ENCODE measurements around the gene CTSL. TPM values are rescaled to one million over a fixed set of nuclear protein-coding genes. Genes with fewer than 3 reads are reported as not detected.

Gene CTSL
- total RNA-seq, 1 experiment from 2014 or later = 32.2 TPM

DNA sequence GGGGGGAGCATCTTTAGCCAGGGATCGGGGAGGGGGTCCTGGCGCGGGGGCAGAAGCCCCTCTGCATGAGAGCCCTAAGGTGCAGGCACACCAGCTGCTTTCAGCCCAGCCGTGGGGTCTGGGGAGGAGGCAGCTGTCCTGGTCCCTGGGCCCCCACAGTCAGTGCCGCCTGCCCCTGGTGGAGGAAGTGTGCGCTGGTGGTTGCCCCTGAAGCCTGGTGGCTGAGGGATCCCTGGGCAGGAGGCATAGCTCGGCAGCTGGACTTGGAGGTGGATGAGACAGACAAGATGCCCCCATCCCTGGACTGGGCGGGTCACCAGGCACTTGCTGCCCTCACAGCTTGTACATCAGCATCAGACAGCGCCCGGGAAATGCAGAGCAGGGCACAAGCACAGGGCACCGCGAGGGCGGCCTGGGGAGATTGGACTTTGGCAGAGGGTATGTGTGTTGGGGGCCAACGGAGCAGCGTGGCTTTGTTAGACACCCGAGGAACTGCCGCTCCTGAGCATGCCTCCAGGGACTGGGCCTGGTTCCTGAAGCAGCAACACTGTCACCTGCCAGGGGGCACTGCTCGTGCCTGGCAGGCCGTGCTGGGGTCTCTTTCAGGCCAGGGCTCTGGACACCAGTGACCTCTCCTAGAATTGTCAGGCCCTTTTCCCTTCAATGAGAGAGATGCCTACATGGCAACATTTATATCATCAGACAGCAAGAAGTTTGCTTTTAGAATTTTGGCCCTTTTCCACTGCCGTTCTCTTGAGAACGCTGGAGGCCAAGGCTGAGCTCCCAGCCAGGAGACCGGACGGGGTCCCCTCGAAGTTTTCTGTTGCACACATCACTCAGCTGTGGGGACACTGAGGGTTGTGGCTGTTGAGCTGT lies 41.9 kb upstream of the CTSL start:
- intact Hi-C loops (cut with micrococcal nuclease; ENCODE audit: unreplicated experiment) = loop anchor here (2.0 kb wide), 1 partner anchor 129 kb away; no protein-coding TSS in a partner anchor
- CTCF ChIA-PET = no interaction called here
- Mint-ChIP-seq H3K27ac (ENCODE audit: unreplicated experiment) (no peak overlapping the region), H3K27me3 (ENCODE audit: unreplicated experiment) (no peaks in the 10 kb centered on the region), H3K9me3 (ENCODE audit: low read depth, unreplicated experiment) (no peaks in the 10 kb centered on the region), H3K4me3 (ENCODE audit: low read depth, unreplicated experiment) (no peak overlapping the region), H3K4me1 (ENCODE audit: low read depth, unreplicated experiment) (peaks cover 8% of the 10 kb centered on the region), H3K36me3 (ENCODE audit: insufficient read depth, unreplicated experiment) (peaks cover 48% of the 10 kb centered on the region)
- no TSS peak for BruUV-seq (replicated peaks)
- TF ChIP-seq, protein P1, sequence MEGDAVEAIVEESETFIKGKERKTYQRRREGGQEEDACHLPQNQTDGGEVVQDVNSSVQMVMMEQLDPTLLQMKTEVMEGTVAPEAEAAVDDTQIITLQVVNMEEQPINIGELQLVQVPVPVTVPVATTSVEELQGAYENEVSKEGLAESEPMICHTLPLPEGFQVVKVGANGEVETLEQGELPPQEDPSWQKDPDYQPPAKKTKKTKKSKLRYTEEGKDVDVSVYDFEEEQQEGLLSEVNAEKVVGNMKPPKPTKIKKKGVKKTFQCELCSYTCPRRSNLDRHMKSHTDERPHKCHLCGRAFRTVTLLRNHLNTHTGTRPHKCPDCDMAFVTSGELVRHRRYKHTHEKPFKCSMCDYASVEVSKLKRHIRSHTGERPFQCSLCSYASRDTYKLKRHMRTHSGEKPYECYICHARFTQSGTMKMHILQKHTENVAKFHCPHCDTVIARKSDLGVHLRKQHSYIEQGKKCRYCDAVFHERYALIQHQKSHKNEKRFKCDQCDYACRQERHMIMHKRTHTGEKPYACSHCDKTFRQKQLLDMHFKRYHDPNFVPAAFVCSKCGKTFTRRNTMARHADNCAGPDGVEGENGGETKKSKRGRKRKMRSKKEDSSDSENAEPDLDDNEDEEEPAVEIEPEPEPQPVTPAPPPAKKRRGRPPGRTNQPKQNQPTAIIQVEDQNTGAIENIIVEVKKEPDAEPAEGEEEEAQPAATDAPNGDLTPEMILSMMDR (IDR thresholded peaks at IDR 0.05; ENCODE audit: unreplicated experiment) = no peak
- DNase-seq = no peak

DNA sequence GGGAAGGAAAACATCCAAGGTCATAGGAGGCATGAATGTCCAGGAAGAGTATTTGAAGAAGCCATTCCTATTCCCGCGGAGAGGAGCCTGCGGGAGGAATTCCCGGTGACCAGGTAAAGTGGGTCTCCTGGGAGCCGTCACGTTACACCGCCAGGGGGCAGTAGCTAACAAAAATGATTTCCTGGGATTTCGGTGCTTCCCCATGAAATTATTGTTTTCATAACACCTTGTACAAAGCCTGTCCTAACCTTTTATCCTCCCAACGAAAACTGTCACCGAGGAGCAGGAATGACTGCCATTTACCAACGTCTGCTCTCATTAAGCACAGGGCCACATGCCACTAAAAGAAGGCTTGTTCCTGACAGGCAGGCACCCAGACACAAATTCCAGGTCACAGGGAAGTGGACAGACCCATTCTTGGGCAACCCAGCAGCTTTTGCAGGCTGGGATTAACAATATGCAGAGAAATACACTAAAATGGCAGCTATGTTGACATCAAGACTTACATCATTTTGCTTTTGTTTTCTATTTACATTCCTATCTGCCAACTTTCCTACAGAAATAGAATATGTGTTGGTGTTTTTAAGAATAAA lies 41.2 kb upstream of the CTSL start:
- no peaks in the 10 kb centered on the region for H3K9me3 Mint-ChIP-seq (ENCODE audit: low read depth, unreplicated experiment)
- intact Hi-C loops (cut with micrococcal nuclease; ENCODE audit: unreplicated experiment) = loop anchor here (2.0 kb wide), 1 partner anchor 128 kb away; no protein-coding TSS in a partner anchor
- no peak overlapping the region for H3K27ac Mint-ChIP-seq (ENCODE audit: unreplicated experiment)
- no peak overlapping the region for H3K4me3 Mint-ChIP-seq (ENCODE audit: low read depth, unreplicated experiment)
- no peaks in the 10 kb centered on the region for H3K27me3 Mint-ChIP-seq (ENCODE audit: unreplicated experiment)
- DNase-seq = peak; percentile 25
- H3K36me3 Mint-ChIP-seq (ENCODE audit: insufficient read depth, unreplicated experiment) = peaks cover 48% of the 10 kb centered on the region
- TF ChIP-seq, protein P1 (IDR thresholded peaks at IDR 0.05; ENCODE audit: unreplicated experiment) = peak; percentile 31
- no TSS peak for BruUV-seq (replicated peaks)
- peaks cover 8% of the 10 kb centered on the region for H3K4me1 Mint-ChIP-seq (ENCODE audit: low read depth, unreplicated experiment)
- CTCF ChIA-PET = no interaction called here

DNA sequence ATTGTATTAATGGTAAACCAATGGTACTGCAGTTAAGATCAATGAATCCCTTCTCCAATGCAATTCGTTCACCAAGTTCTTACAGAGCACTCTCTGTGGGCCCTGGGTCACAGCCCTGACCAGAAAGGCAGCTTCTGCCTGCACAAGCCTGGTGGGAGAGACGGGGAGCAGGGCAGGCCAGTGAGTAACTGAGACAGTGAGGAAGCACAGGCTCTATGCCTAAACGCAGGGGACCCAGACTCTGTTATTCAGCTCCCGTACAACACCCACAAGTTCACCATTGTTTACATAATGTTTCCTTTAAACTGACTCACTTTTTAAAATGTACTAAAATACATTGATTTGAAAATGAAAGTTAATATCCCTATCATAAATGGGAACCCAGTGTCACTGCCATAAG lies 40.5 kb upstream of the CTSL start:
- H3K4me3 Mint-ChIP-seq (ENCODE audit: low read depth, unreplicated experiment) = no peak overlapping the region
- peaks cover 48% of the 10 kb centered on the region for H3K36me3 Mint-ChIP-seq (ENCODE audit: insufficient read depth, unreplicated experiment)
- H3K4me1 Mint-ChIP-seq (ENCODE audit: low read depth, unreplicated experiment) = peaks cover 8% of the 10 kb centered on the region
- H3K9me3 Mint-ChIP-seq (ENCODE audit: low read depth, unreplicated experiment) = no peaks in the 10 kb centered on the region
- H3K27me3 Mint-ChIP-seq (ENCODE audit: unreplicated experiment) = no peaks in the 10 kb centered on the region
- H3K27ac Mint-ChIP-seq (ENCODE audit: unreplicated experiment) = no peak overlapping the region
- intact Hi-C loops (cut with micrococcal nuclease; ENCODE audit: unreplicated experiment) = loop anchor here (2.0 kb wide), 1 partner anchor 127 kb away; no protein-coding TSS in a partner anchor
- BruUV-seq (replicated peaks) = no TSS peak
- TF ChIP-seq, protein P1 (IDR thresholded peaks at IDR 0.05; ENCODE audit: unreplicated experiment) = no peak
- DNase-seq = no peak
- CTCF ChIA-PET = no interaction called here

DNA sequence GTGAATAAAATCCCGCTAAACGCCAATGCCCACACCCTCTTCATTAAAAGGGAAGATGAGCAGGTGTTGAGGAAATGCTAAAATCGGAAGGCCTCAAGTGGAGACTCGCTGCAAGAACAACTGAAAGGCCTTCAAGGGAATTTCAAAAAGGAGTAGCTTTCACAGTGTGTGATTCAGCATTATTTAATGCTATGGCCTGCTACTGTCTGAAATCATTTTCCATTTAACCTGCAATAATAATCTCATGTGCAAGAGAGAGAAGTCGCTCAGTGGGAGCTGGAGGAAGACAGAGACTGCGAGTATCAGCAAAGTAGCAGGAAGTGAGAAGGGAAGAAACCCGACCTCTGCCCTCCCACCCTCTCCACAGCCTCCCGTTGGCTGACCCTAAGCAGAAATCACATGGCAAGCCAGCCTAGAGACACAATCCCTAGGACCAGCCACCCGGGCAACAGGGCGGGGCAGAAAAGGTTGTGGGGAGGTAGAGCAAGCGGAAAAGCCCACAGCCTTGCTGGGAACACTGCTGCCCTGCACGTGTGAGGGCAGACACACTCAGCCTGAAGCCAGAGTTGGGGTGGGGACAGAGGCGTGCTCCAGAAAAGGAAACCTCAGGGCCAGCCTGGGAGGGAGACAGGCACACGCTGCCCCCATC lies 39.9 kb upstream of the CTSL start:
- peaks cover 53% of the 10 kb centered on the region for H3K36me3 Mint-ChIP-seq (ENCODE audit: insufficient read depth, unreplicated experiment)
- BruUV-seq (replicated peaks) = no TSS peak
- TF ChIP-seq, protein P1 (IDR thresholded peaks at IDR 0.05; ENCODE audit: unreplicated experiment) = no peak
- H3K9me3 Mint-ChIP-seq (ENCODE audit: low read depth, unreplicated experiment) = no peaks in the 10 kb centered on the region
- DNase-seq = no peak
- CTCF ChIA-PET = no interaction called here
- no peaks in the 10 kb centered on the region for H3K27me3 Mint-ChIP-seq (ENCODE audit: unreplicated experiment)
- H3K4me1 Mint-ChIP-seq (ENCODE audit: low read depth, unreplicated experiment) = peaks cover 8% of the 10 kb centered on the region
- no peak overlapping the region for H3K4me3 Mint-ChIP-seq (ENCODE audit: low read depth, unreplicated experiment)
- no peak overlapping the region for H3K27ac Mint-ChIP-seq (ENCODE audit: unreplicated experiment)
- intact Hi-C loops (cut with micrococcal nuclease; ENCODE audit: unreplicated experiment) = loop anchor here (2.0 kb wide), 1 partner anchor 127 kb away; no protein-coding TSS in a partner anchor

All from Calu3 (cell line).